OCI-M2 (cell line): ENCODE measurements around the gene WASF2.

Experiments
- DNase-seq: peaks from one replicate; lab custom pipeline; 2025; ENCODE audit not compliant: unreplicated experiment; lab: John Stamatoyannopoulos, UW

Gene WASF2

GRCh38 chr1:27522432-27523336 lies 32.7 kb upstream of the WASF2 start:
- no peak for DNase-seq

- DNase-seq = no peak
These were observed 32.0 kb upstream of the WASF2 start for GRCh38 chr1:27521861-27522431.

GRCh38 chr1:27521336-27521831 lies 31.4 kb upstream of the WASF2 start:
- no peak for DNase-seq

- no peak for DNase-seq
These were observed 30.7 kb upstream of the WASF2 start for GRCh38 chr1:27520651-27521050.

- no peak for DNase-seq
These were observed 29.6 kb upstream of the WASF2 start for GRCh38 chr1:27519331-27520258.

- no peak for DNase-seq
These were observed 28.8 kb upstream of the WASF2 start for GRCh38 chr1:27518808-27519207.

GRCh38 chr1:27517907-27518718 lies 28.1 kb upstream of the WASF2 start:
- DNase-seq = no peak

GRCh38 chr1:27517301-27517700 lies 27.3 kb upstream of the WASF2 start:
- DNase-seq = no peak

- DNase-seq = no peak
These were observed 25.7 kb upstream of the WASF2 start for GRCh38 chr1:27515626-27516025.

GRCh38 chr1:27513958-27514357 lies 24.0 kb upstream of the WASF2 start:
- DNase-seq = no peak

- no peak for DNase-seq
These were observed 23.6 kb upstream of the WASF2 start for GRCh38 chr1:27513528-27513927.

GRCh38 chr1:27509127-27510080 lies 19.4 kb upstream of the WASF2 start:
- DNase-seq = no peak

- no peak for DNase-seq
These were observed 18.1 kb upstream of the WASF2 start for GRCh38 chr1:27507960-27508665.

GRCh38 chr1:27506703-27507102 lies 16.7 kb upstream of the WASF2 start:
- DNase-seq = no peak

GRCh38 chr1:27505420-27505680 lies 15.4 kb upstream of the WASF2 start:
- no peak for DNase-seq

- DNase-seq = no peak
These were observed 14.8 kb upstream of the WASF2 start for GRCh38 chr1:27504588-27505419.

GRCh38 chr1:27503844-27504587 lies 14.0 kb upstream of the WASF2 start:
- DNase-seq = no peak
